Upper lobe of left lung (tissue), 6 donors: ENCODE data around the gene PIH1D1. TPM values are rescaled to one million over a fixed set of nuclear protein-coding genes. Genes with fewer than 3 reads are reported as not detected.

Source experiments
- ATAC-seq, 2 donors: fragments of 200-7000 bp; cut with Tn5 transposase; one replicate each; pipeline ENCODE4 v1.9.1; 2022; ENCODE audit warnings: mild to moderate bottlenecking in 2 of 2, moderate library complexity in 2 of 2; ENCODE audit not compliant: low FRiP score in 2 of 2
- DNase-seq, 2 donors: peaks; one replicate each; pipeline ENCODE4 v3.0.0-alpha.2; 2019 to 2020
- H3K27ac ChIP-seq, 4 donors: fragments of 200-600 bp; sonication (generic); one replicate each; pipeline ENCODE4 v1.5.1; 2016 to 2019
- H3K27me3 ChIP-seq, 4 donors: fragments of 200-600 bp; sonication (generic); one replicate each; pipeline ENCODE4 v1.5.1; 2017 to 2019
- H3K36me3 ChIP-seq, 4 donors: fragments of 200-600 bp; sonication (generic); one replicate each; pipeline ENCODE4 v1.5.1; 2016 to 2019
- H3K4me1 ChIP-seq, 4 donors: fragments of 200-600 bp; sonication (generic); one replicate each; pipeline ENCODE4 v1.5.1; 2018 to 2019
- H3K4me3 ChIP-seq, 4 donors: fragments of 200-600 bp; sonication (generic); one replicate each; pipeline ENCODE4 v1.5.1; 2017 to 2019; ENCODE audit warnings: mild to moderate bottlenecking in 2 of 4, moderate library complexity in 1 of 4
- H3K9me3 ChIP-seq, 4 donors: fragments of 200-600 bp; sonication (generic); one replicate each; pipeline ENCODE4 v1.5.1; 2018 to 2019
- EP300 ChIP-seq, 4 donors: sonication (generic); formaldehyde crosslinking; IDR thresholded peaks; one replicate each; pipeline ENCODE4 v1.5.1; 2017; ENCODE audit warnings: antibody characterized with exemption in 4 of 4, control low read depth in 2 of 4
- POLR2A ChIP-seq, 4 donors: fragments of 450-650 bp; IDR thresholded peaks; one replicate each; pipeline ENCODE4 v1.5.1; 2016 to 2017; ENCODE audit warnings: antibody characterized with exemption in 4 of 4, mild to moderate bottlenecking in 2 of 4
- POLR2AphosphoS5 ChIP-seq, 2 donors: sonication (generic); formaldehyde crosslinking; IDR thresholded peaks; one replicate each; pipeline ENCODE4 v1.5.1; 2017; ENCODE audit warnings: antibody characterized with exemption in 2 of 2
- WGBS, 2 donors: methylation state at CpG; one replicate each; pipeline ENCODE4 v1.1.5; 2017 to 2018; 5-methylcytosine and 5-hydroxymethylcytosine counted together
- total RNA-seq, 6 donors: library from RNA; depleted of rRNA in 4 of 6; stranded (reverse); fragments of >200 nt in 4 of 6; gene quantifications; one replicate each; pipeline versions ENCODE4 v1.1.0 to v1.2.1, GENCODE V29; 2016 to 2021
- TF ChIP-seq, protein P1 (sequence below), 6 experiments: fragments of 450-650 bp in 4 of 6; fragments of 200-600 bp in 2 of 6; sonication (generic) in 2 of 6; IDR thresholded peaks; one replicate each; pipeline ENCODE4 v1.5.1; 2016 to 2019; ENCODE audit warnings: antibody characterized with exemption in 6 of 6
- donor health status: DM: no; HTN: no; CAD: no; lungs with moderate emphysema.
- donor health status: DM: no; HTN: yes; CAD: no; lungs with severe emphysema.

The PIH1D1 gene
- total RNA-seq, 6 donors from 2014 or later = 59.5 to 120 (median 72.8) TPM

- ATAC-seq = no peak
- no peaks in the 10 kb centered on the region for H3K36me3 ChIP-seq
These were observed 39.8 kb downstream of the PIH1D1 start for GRCh38 chr19:49411681-49412326.

GRCh38 chr19:49409441-49410029 lies 42.1 kb downstream of the PIH1D1 start:
- Histone ChIP-seq H3K27ac (peak overlapping the region in 1 of 4 donors; percentile 21), H3K4me3 (no peak overlapping the region), H3K9me3 (no peaks in the 10 kb centered on the region), H3K36me3 (no peaks in the 10 kb centered on the region), H3K27me3 (no peaks in the 10 kb centered on the region), H3K4me1 (peaks cover 0 to 6% (median 2%) of the 10 kb centered on the region in 4 donors)
- no peak for DNase-seq
- no peak for TF ChIP-seq EP300 (IDR thresholded peaks at IDR 0.05)
- TF ChIP-seq, protein P1, sequence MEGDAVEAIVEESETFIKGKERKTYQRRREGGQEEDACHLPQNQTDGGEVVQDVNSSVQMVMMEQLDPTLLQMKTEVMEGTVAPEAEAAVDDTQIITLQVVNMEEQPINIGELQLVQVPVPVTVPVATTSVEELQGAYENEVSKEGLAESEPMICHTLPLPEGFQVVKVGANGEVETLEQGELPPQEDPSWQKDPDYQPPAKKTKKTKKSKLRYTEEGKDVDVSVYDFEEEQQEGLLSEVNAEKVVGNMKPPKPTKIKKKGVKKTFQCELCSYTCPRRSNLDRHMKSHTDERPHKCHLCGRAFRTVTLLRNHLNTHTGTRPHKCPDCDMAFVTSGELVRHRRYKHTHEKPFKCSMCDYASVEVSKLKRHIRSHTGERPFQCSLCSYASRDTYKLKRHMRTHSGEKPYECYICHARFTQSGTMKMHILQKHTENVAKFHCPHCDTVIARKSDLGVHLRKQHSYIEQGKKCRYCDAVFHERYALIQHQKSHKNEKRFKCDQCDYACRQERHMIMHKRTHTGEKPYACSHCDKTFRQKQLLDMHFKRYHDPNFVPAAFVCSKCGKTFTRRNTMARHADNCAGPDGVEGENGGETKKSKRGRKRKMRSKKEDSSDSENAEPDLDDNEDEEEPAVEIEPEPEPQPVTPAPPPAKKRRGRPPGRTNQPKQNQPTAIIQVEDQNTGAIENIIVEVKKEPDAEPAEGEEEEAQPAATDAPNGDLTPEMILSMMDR (IDR thresholded peaks at IDR 0.05) = no peak
- no peak for TF ChIP-seq POLR2A (IDR thresholded peaks at IDR 0.05)
- TF ChIP-seq POLR2AphosphoS5 (IDR thresholded peaks at IDR 0.05) = no peak
- 64 to 65% methylated on average over 4 to 5 of the region's 5 CpGs for WGBS, 2 donors
- ATAC-seq = peak in 1 of 2 donors; percentile 46

More at GRCh38 chr19:49411681-49412326, 39.8 kb downstream of the PIH1D1 start:
- Histone ChIP-seq H3K4me3 (no peak overlapping the region), H3K27ac (no peak overlapping the region), H3K27me3 (no peaks in the 10 kb centered on the region), H3K9me3 (no peaks in the 10 kb centered on the region), H3K4me1 (peaks cover 0 to 6% (median 2%) of the 10 kb centered on the region in 4 donors)
- WGBS, 2 donors = 70 to 84% methylated on average over 2 to 3 of the region's 3 CpGs
- no peak for DNase-seq
- TF ChIP-seq EP300 (IDR thresholded peaks at IDR 0.05) (no peak), POLR2AphosphoS5 (IDR thresholded peaks at IDR 0.05) (no peak), POLR2A (IDR thresholded peaks at IDR 0.05) (no peak)
- TF ChIP-seq, protein P1 (IDR thresholded peaks at IDR 0.05) = no peak

GRCh38 chr19:49408816-49409440 lies 42.7 kb downstream of the PIH1D1 start:
- no peak for ATAC-seq

DNA sequence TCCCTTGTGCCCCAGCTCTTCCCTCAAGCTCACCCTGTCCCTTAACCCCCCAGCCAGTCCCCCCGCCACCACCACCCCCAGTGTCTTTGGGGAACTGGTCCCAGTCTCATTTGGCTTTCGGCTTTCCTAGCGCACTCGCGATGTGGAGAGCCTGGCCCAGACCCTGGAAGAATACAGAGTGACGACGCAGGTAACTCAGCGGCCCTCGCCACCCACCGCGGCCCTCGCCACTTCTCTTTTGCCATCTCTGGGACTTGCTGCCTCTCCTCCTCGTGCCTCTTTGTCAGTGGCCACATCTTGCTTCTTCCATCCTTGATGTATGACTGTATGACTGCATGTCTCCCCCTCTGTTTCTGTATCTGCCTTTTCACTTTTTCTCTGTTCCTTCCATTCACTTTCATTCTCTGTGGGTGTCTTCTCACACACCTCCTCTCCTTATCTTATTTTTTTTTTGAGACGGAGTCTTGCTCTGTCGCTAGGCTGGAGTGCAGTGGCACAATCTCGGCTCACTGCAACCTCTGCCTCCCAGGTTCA lies 44.1 kb downstream of the PIH1D1 start:
- TF ChIP-seq POLR2AphosphoS5 (IDR thresholded peaks at IDR 0.05) (no peak), POLR2A (IDR thresholded peaks at IDR 0.05) (no peak), EP300 (IDR thresholded peaks at IDR 0.05) (no peak)
- TF ChIP-seq, protein P1 (IDR thresholded peaks at IDR 0.05) = no peak
- Histone ChIP-seq H3K36me3 (no peaks in the 10 kb centered on the region), H3K9me3 (no peaks in the 10 kb centered on the region), H3K27me3 (no peaks in the 10 kb centered on the region), H3K4me1 (peaks cover 0 to 6% (median 2%) of the 10 kb centered on the region in 4 donors), H3K4me3 (no peak overlapping the region), H3K27ac (no peak overlapping the region)
- WGBS, 2 donors = 84 to 89% methylated on average over 16 of the region's 16 CpGs
- ATAC-seq (no peak), DNase-seq (no peak)

More at GRCh38 chr19:49408816-49409440, 42.7 kb downstream of the PIH1D1 start:
- Histone ChIP-seq H3K36me3 (no peaks in the 10 kb centered on the region), H3K4me3 (no peak overlapping the region), H3K27ac (peak overlapping the region in 1 of 4 donors; percentile 21), H3K27me3 (no peaks in the 10 kb centered on the region), H3K4me1 (peaks cover 0 to 6% (median 2%) of the 10 kb centered on the region in 4 donors), H3K9me3 (no peaks in the 10 kb centered on the region)
- DNase-seq = no peak
- no peak for TF ChIP-seq EP300 (IDR thresholded peaks at IDR 0.05)
- TF ChIP-seq, protein P1 (IDR thresholded peaks at IDR 0.05) = no peak
- TF ChIP-seq POLR2A (IDR thresholded peaks at IDR 0.05) = no peak
- no peak for TF ChIP-seq POLR2AphosphoS5 (IDR thresholded peaks at IDR 0.05)
- 80% methylated on average over 8 of the region's 8 CpGs for WGBS, 2 donors
